Mesenchymal stem cell (in vitro differentiated cells and primary cell): ENCODE data around the gene DNAI2.

Experiments used
- DNase-seq: peaks from one replicate; pipeline ENCODE4 v3.0.0-alpha.2; 2013
- H2AFZ ChIP-seq: one replicate; pipeline ENCODE4 v1.6.1; 2013; ENCODE audit warnings: low read depth, mild to moderate bottlenecking, control low read depth, inconsistent platforms, low read length, moderate library complexity
- H2AK5ac ChIP-seq: 2 replicates; pipeline ENCODE4 v1.6.1; 2013; ENCODE audit warnings: low read length, moderate library complexity, mild to moderate bottlenecking, inconsistent platforms; ENCODE audit not compliant: severe bottlenecking
- H2BK120ac ChIP-seq: one replicate; pipeline ENCODE4 v1.6.1; 2013; ENCODE audit warnings: low read depth, mild to moderate bottlenecking, inconsistent platforms, low read length, moderate library complexity
- H2BK12ac ChIP-seq, 2 experiments: one replicate each; pipeline ENCODE4 v1.6.1; 2013; ENCODE audit warnings: inconsistent platforms in 2 of 2, low read length in 2 of 2, mild to moderate bottlenecking in 2 of 2, moderate library complexity in 2 of 2, control low read depth in 1 of 2
- H2BK15ac ChIP-seq: one replicate; pipeline ENCODE4 v1.6.1; 2013; ENCODE audit warnings: mild to moderate bottlenecking, low read depth, inconsistent platforms; ENCODE audit not compliant: poor library complexity, severe bottlenecking
- H2BK5ac ChIP-seq: 2 replicates; pipeline ENCODE4 v1.6.1; 2013; ENCODE audit warnings: low read depth, mild to moderate bottlenecking, low read length, control low read depth, inconsistent platforms; ENCODE audit not compliant: poor library complexity, severe bottlenecking
- H3K14ac ChIP-seq, 2 experiments: one replicate each; pipeline ENCODE4 v1.6.1; 2013; ENCODE audit warnings: inconsistent platforms in 2 of 2, low read length in 2 of 2, control low read depth in 1 of 2, mild to moderate bottlenecking in 1 of 2, moderate library complexity in 1 of 2
- H3K18ac ChIP-seq, 2 experiments: one replicate each; pipeline ENCODE4 v1.6.1; 2013; ENCODE audit warnings: inconsistent platforms in 2 of 2, low read length in 2 of 2, control low read depth in 1 of 2, low read depth in 1 of 2, mild to moderate bottlenecking in 1 of 2
- H3K23ac ChIP-seq, 2 experiments: one replicate each; pipeline ENCODE4 v1.6.1; 2013; ENCODE audit warnings: inconsistent platforms in 2 of 2, low read length in 2 of 2, mild to moderate bottlenecking in 2 of 2, moderate library complexity in 2 of 2, control low read depth in 1 of 2
- H3K27ac ChIP-seq: 2 replicates; pipeline ENCODE4 v1.5.1; 2013; ENCODE audit warnings: mild to moderate bottlenecking, moderate library complexity, low read length, control low read depth, inconsistent platforms; ENCODE audit not compliant: poor library complexity, severe bottlenecking
- H3K27me3 ChIP-seq, 2 experiments: 2 replicates each; pipeline versions ENCODE4 v1.6.1 to v1.7.0; 2013; ENCODE audit warnings: low read length in 2 of 2, mild to moderate bottlenecking in 2 of 2, moderate library complexity in 2 of 2, control low read depth in 1 of 2, inconsistent platforms in 1 of 2; ENCODE audit not compliant: control insufficient read depth in 1 of 2, insufficient read depth in 1 of 2
- H3K36me3 ChIP-seq, 2 experiments: 2 replicates each; pipeline versions ENCODE4 v1.6.1 to v1.7.0; 2013; ENCODE audit warnings: low read length in 2 of 2, control low read depth in 1 of 2, inconsistent platforms in 1 of 2, low read depth in 1 of 2, mild to moderate bottlenecking in 1 of 2; ENCODE audit not compliant: insufficient read depth in 2 of 2, control insufficient read depth in 1 of 2
- H3K4ac ChIP-seq, 2 experiments: one replicate each; pipeline ENCODE4 v1.6.1; 2013; ENCODE audit warnings: inconsistent platforms in 2 of 2, low read length in 2 of 2, mild to moderate bottlenecking in 2 of 2, moderate library complexity in 2 of 2, control low read depth in 1 of 2, low read depth in 1 of 2
- H3K4me1 ChIP-seq: 2 replicates; pipeline ENCODE4 v1.6.1; 2013; ENCODE audit warnings: low read depth, low read length, control low read depth; ENCODE audit not compliant: control insufficient read depth, insufficient read depth
- H3K4me2 ChIP-seq: 2 replicates; pipeline ENCODE4 v1.6.1; 2013; ENCODE audit warnings: low read length, mild to moderate bottlenecking, inconsistent platforms; ENCODE audit not compliant: poor library complexity, severe bottlenecking
- H3K4me3 ChIP-seq, 2 experiments: 2 replicates each; pipeline versions ENCODE4 v1.5.1 to v1.7.0; 2013; ENCODE audit warnings: low read length in 2 of 2, mild to moderate bottlenecking in 2 of 2, control low read depth in 1 of 2, low read depth in 1 of 2; ENCODE audit not compliant: insufficient read depth in 1 of 2
- H3K79me1 ChIP-seq: replicated peaks from 2 replicates; pipeline ENCODE4 v1.6.1; 2013; ENCODE audit warnings: mild to moderate bottlenecking, control low read depth, low read length, inconsistent platforms; ENCODE audit not compliant: poor library complexity, severe bottlenecking
- H3K9ac ChIP-seq: 2 replicates; pipeline ENCODE4 v1.7.0; 2013; ENCODE audit warnings: mild to moderate bottlenecking, low read length, moderate library complexity
- H3K9me3 ChIP-seq: 2 replicates; pipeline ENCODE4 v1.7.0; 2013; ENCODE audit warnings: mild to moderate bottlenecking, low read length; ENCODE audit not compliant: control insufficient read depth
- H4K8ac ChIP-seq: one replicate; pipeline ENCODE4 v1.6.1; 2013; ENCODE audit warnings: inconsistent platforms, mild to moderate bottlenecking, low read length, moderate library complexity
- H4K91ac ChIP-seq: one replicate; pipeline ENCODE4 v1.6.1; 2013; ENCODE audit warnings: mild to moderate bottlenecking, low read length, inconsistent platforms
- WGBS: methylation state at CpG from one replicate; pipeline ENCODE4 v1.1.7; 2013; ENCODE audit warnings: mixed read lengths; 5-methylcytosine and 5-hydroxymethylcytosine counted together

DNAI2 gene

DNA sequence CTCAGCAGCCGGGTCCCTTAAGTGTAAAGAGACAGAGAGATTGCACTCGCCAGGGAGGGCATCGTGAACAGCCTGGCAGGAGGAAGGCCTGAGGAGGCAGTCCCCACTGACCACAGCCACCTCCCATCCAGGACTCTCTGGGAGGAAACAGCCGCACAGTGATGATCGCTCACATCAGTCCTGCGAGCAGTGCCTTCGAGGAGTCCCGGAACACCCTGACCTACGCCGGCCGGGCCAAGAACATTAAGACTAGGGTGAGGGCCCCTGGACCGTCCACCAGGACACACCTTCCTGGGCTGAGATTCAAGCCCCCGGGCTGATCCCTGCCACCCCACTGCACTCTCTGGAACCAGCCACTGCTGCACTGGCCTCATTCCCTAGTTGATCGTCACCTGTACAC lies 73.6 kb downstream of the DNAI2 start:
- H2BK5ac ChIP-seq = no peak overlapping the region
- no peak overlapping the region for H4K91ac ChIP-seq
- no peak overlapping the region for H3K27ac ChIP-seq
- 88% methylated on average over 14 of the region's 14 CpGs for WGBS
- H3K4me1 ChIP-seq = peaks cover 4% of the 10 kb centered on the region
- no peak overlapping the region for H2BK12ac ChIP-seq
- no peak overlapping the region for H3K4me2 ChIP-seq
- H3K9me3 ChIP-seq = no peaks in the 10 kb centered on the region
- DNase-seq = no peak
- no peaks in the 10 kb centered on the region for H3K79me1 ChIP-seq
- no peak overlapping the region for H2BK120ac ChIP-seq
- H2AK5ac ChIP-seq = no peak overlapping the region
- H3K36me3 ChIP-seq = no peaks in the 10 kb centered on the region
- H2BK15ac ChIP-seq = no peak overlapping the region
- H3K14ac ChIP-seq = no peak overlapping the region
- H3K4me3 ChIP-seq = no peak overlapping the region
- H3K27me3 ChIP-seq = peaks cover 30 to 86% of the 10 kb centered on the region in 2 experiments
- H3K23ac ChIP-seq = no peak overlapping the region
- no peak overlapping the region for H3K18ac ChIP-seq
- H2AFZ ChIP-seq = no peak overlapping the region
- no peak overlapping the region for H4K8ac ChIP-seq
- H3K9ac ChIP-seq = no peak overlapping the region
- no peak overlapping the region for H3K4ac ChIP-seq

DNA sequence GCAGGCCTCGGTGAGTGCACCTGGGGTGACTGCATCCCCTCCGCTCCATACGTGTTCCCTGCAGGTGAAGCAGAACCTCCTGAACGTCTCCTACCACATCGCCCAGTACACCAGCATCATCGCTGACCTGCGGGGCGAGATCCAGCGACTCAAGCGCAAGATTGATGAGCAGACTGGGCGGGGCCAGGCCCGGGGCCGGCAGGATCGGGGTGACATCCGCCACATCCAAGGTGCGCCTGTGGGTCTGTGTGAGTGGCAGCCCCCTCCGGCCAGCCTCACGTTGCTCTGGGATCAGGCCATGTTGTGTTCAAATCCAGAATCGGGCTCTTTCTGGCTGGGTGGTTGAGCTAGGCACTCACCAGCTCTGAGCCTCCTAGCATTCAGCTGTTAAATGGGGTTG lies 75.1 kb downstream of the DNAI2 start:
- Histone ChIP-seq H3K9me3 (no peaks in the 10 kb centered on the region), H4K91ac (no peak overlapping the region), H3K27ac (no peak overlapping the region), H3K27me3 (peaks cover 45 to 90% of the 10 kb centered on the region in 2 experiments), H2AFZ (no peak overlapping the region), H2BK15ac (no peak overlapping the region), H3K4me2 (no peak overlapping the region), H3K14ac (no peak overlapping the region), H4K8ac (no peak overlapping the region), H3K9ac (no peak overlapping the region), H3K4me3 (no peak overlapping the region), H3K79me1 (no peaks in the 10 kb centered on the region), H3K23ac (no peak overlapping the region), H3K18ac (no peak overlapping the region), H3K4me1 (peaks cover 4% of the 10 kb centered on the region), H2BK120ac (no peak overlapping the region), H2BK5ac (no peak overlapping the region), H2AK5ac (no peak overlapping the region), H3K36me3 (no peaks in the 10 kb centered on the region), H3K4ac (no peak overlapping the region), H2BK12ac (no peak overlapping the region)
- 80% methylated on average over 19 of the region's 19 CpGs for WGBS
- DNase-seq = no peak

DNA sequence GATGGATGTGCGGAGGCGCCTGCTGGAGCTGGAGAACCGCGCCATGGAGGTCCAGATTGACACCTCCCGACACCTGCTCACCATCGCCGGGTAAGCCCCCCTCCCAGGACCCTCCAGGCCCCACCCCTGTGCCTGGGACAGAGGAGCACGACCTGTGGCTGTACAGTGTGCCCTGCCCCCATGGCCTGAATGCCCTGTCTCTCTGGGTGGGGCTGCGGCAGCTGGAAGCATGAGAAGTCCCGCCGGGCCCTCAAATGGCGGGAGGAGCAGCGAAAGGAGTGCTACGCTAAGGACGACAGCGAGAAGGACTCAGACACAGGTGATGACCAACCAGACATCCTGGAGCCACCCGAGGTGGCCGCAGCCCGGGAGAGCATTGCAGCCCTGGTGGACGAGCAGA lies 76.5 kb downstream of the DNAI2 start:
- Histone ChIP-seq H2BK5ac (no peak overlapping the region), H3K23ac (no peak overlapping the region), H3K18ac (no peak overlapping the region), H3K4me3 (no peak overlapping the region), H3K9me3 (no peaks in the 10 kb centered on the region), H2AFZ (no peak overlapping the region), H3K4ac (no peak overlapping the region), H2BK120ac (no peak overlapping the region), H3K27me3 (peaks cover 58 to 91% of the 10 kb centered on the region in 2 experiments), H3K27ac (no peak overlapping the region), H2BK15ac (no peak overlapping the region), H4K8ac (no peak overlapping the region), H3K14ac (no peak overlapping the region), H2AK5ac (no peak overlapping the region), H2BK12ac (no peak overlapping the region), H3K4me1 (peaks cover 4% of the 10 kb centered on the region), H4K91ac (no peak overlapping the region), H3K9ac (no peak overlapping the region), H3K36me3 (no peaks in the 10 kb centered on the region), H3K4me2 (no peak overlapping the region), H3K79me1 (no peaks in the 10 kb centered on the region)
- no peak for DNase-seq
- 87% methylated on average over 20 of the region's 20 CpGs for WGBS

DNA sequence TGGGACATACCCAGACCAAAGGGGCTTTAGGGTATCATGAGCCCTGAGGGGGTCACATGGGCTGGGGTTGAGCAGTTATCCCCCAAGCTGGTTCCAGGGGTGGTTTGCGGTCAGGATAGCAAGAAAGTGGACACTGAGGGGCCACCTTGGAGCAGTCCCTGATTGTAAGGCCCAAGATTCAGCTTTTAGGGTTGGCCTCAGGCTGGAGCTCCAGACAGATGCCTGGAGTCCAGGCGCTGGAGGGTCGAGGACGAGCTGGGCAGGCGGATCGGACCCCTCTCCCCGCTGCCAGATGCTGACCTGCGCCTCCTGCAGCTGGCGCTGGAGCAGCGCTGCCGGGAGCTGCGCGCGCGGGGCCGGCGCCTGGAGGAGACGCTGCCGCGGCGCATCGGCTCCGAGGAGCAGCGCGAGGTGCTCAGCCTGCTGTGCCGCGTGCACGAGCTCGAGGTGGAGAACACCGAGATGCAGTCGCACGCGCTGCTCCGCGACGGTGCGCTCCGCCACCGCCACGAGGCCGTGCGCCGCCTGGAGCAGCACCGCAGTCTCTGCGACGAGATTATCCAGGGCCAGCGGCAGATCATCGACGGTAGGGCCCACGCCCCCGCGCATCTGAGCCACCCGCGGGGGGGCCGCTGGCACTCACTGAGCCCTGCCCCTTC lies 77.6 kb downstream of the DNAI2 start:
- peaks cover 57 to 90% of the 10 kb centered on the region in 2 experiments for H3K27me3 ChIP-seq
- H3K4me1 ChIP-seq = peaks cover 4% of the 10 kb centered on the region
- H3K18ac ChIP-seq = no peak overlapping the region
- H3K23ac ChIP-seq = no peak overlapping the region
- H3K27ac ChIP-seq = no peak overlapping the region
- no peak overlapping the region for H2BK120ac ChIP-seq
- H3K4ac ChIP-seq = no peak overlapping the region
- H3K9ac ChIP-seq = no peak overlapping the region
- no peaks in the 10 kb centered on the region for H3K36me3 ChIP-seq
- no peak overlapping the region for H3K14ac ChIP-seq
- no peak overlapping the region for H4K8ac ChIP-seq
- WGBS = 6% methylated on average over 55 of the region's 55 CpGs
- H3K4me3 ChIP-seq = no peak overlapping the region
- no peak overlapping the region for H2AFZ ChIP-seq
- no peak overlapping the region for H2BK5ac ChIP-seq
- H4K91ac ChIP-seq = no peak overlapping the region
- no peak overlapping the region for H3K4me2 ChIP-seq
- no peak overlapping the region for H2AK5ac ChIP-seq
- no peak overlapping the region for H2BK15ac ChIP-seq
- DNase-seq = no peak
- no peaks in the 10 kb centered on the region for H3K9me3 ChIP-seq
- H2BK12ac ChIP-seq = no peak overlapping the region
- H3K79me1 ChIP-seq = no peaks in the 10 kb centered on the region
